ENCODE results near the gene DYDC1. TPM values are rescaled to one million over a fixed set of nuclear protein-coding genes. Genes with fewer than 3 reads are reported as not detected.
A peak's percentile ranks its signal among the peaks of the same experiment; 100 is the strongest.

Gene DYDC1
- total and polyA plus RNA-seq, 2 of the 13 experiments (the other 11 are each of a cell fraction or from before 2014, with no cell fraction given), result not detected

GRCh38 chr10:80344912-80345311 lies 11.6 kb downstream of the DYDC1 start (continued):
- TF ChIP-seq FOXA3 (CRISPR knock-in tag; IDR thresholded peaks at IDR 0.05) (0 out of 2 replicates have a peak, but pooled peaks have one; percentile 38), MED1 (CRISPR knock-in tag; IDR thresholded peaks at IDR 0.05) (0 out of 2 replicates have a peak, but pooled peaks have one; percentile 31), TCF7 (IDR thresholded peaks at IDR 0.05; ENCODE audit: low read depth) (no peak), ARID3A (IDR thresholded peaks at IDR 0.05; ENCODE audit: low read depth, low read length) (peak; percentile 30; the same call in 1 of the 2 replicates), ZNF296 (CRISPR knock-in tag; conservative IDR thresholded peaks at IDR 0.05) (no peak), ZNF367 (CRISPR knock-in tag; IDR thresholded peaks at IDR 0.05; ENCODE audit: borderline replicate concordance) (no peak), ZFP91 (CRISPR knock-in tag; IDR thresholded peaks at IDR 0.05; ENCODE audit: borderline replicate concordance) (no peak), KAT2B (IDR thresholded peaks at IDR 0.05; ENCODE audit: borderline replicate concordance, low read depth, low read length) (peak; percentile 76), ZNF333 (CRISPR knock-in tag; IDR thresholded peaks at IDR 0.05; ENCODE audit: borderline replicate concordance) (no peak), EZH2 (conservative IDR thresholded peaks at IDR 0.05; ENCODE audit: low read depth, low read length) (no peak), FOXP1 (IDR thresholded peaks at IDR 0.05) (no peak), FOXP1 (CRISPR knock-in tag; IDR thresholded peaks at IDR 0.05) (0 out of 2 replicates have a peak, but pooled peaks have one; percentile 34)
- TF ChIP-seq, protein P1, sequence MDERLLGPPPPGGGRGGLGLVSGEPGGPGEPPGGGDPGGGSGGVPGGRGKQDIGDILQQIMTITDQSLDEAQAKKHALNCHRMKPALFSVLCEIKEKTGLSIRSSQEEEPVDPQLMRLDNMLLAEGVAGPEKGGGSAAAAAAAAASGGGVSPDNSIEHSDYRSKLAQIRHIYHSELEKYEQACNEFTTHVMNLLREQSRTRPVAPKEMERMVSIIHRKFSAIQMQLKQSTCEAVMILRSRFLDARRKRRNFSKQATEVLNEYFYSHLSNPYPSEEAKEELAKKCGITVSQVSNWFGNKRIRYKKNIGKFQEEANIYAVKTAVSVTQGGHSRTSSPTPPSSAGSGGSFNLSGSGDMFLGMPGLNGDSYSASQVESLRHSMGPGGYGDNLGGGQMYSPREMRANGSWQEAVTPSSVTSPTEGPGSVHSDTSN (CRISPR knock-in tag; IDR thresholded peaks at IDR 0.05), result no peak
- TF ChIP-seq, protein P2, sequence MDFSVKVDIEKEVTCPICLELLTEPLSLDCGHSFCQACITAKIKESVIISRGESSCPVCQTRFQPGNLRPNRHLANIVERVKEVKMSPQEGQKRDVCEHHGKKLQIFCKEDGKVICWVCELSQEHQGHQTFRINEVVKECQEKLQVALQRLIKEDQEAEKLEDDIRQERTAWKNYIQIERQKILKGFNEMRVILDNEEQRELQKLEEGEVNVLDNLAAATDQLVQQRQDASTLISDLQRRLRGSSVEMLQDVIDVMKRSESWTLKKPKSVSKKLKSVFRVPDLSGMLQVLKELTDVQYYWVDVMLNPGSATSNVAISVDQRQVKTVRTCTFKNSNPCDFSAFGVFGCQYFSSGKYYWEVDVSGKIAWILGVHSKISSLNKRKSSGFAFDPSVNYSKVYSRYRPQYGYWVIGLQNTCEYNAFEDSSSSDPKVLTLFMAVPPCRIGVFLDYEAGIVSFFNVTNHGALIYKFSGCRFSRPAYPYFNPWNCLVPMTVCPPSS (IDR thresholded peaks at IDR 0.05), result no peak

All from HepG2 (cell line).